Measurements from ENCODE around the gene ENO2.

DNA sequence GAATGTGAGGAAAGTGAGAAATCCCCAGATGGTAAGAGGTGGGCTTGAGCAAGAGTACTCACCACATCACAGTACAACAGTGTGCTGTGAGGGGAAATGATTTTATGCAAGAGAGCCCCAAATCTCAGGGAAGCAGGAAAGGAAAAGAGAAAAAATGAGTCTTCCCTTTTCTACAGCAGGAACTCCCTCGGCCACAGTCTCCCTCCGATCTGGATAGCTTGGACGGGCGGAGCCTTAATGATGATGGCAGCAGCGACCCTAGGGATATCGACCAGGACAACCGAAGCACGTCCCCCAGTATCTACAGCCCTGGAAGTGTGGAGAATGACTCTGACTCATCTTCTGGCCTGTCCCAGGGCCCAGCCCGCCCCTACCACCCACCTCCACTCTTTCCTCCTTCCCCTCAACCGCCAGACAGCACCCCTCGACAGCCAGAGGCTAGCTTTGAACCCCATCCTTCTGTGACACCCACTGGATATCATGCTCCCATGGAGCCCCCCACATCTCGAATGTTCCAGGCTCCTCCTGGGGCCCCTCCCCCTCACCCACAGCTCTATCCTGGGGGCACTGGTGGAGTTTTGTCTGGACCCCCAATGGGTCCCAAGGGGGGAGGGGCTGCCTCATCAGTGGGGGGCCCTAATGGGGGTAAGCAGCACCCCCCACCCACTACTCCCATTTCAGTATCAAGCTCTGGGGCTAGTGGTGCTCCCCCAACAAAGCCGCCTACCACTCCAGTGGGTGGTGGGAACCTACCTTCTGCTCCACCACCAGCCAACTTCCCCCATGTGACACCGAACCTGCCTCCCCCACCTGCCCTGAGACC lies 21.2 kb downstream of the ENO2 start:
- TF ChIP-seq, protein P1, sequence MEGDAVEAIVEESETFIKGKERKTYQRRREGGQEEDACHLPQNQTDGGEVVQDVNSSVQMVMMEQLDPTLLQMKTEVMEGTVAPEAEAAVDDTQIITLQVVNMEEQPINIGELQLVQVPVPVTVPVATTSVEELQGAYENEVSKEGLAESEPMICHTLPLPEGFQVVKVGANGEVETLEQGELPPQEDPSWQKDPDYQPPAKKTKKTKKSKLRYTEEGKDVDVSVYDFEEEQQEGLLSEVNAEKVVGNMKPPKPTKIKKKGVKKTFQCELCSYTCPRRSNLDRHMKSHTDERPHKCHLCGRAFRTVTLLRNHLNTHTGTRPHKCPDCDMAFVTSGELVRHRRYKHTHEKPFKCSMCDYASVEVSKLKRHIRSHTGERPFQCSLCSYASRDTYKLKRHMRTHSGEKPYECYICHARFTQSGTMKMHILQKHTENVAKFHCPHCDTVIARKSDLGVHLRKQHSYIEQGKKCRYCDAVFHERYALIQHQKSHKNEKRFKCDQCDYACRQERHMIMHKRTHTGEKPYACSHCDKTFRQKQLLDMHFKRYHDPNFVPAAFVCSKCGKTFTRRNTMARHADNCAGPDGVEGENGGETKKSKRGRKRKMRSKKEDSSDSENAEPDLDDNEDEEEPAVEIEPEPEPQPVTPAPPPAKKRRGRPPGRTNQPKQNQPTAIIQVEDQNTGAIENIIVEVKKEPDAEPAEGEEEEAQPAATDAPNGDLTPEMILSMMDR (IDR thresholded peaks at IDR 0.05 in 4 of 5, conservative IDR thresholded peaks at IDR 0.05 in 1 of 5): no peak
- TF ChIP-seq POLR2A (IDR thresholded peaks at IDR 0.05): no peak

All from gastrocnemius medialis (tissue), 4 donors.